ENCODE measurements around the gene BST2.
A peak's percentile ranks its signal among the peaks of the same experiment; 100 is the strongest.

The BST2 gene

DNA sequence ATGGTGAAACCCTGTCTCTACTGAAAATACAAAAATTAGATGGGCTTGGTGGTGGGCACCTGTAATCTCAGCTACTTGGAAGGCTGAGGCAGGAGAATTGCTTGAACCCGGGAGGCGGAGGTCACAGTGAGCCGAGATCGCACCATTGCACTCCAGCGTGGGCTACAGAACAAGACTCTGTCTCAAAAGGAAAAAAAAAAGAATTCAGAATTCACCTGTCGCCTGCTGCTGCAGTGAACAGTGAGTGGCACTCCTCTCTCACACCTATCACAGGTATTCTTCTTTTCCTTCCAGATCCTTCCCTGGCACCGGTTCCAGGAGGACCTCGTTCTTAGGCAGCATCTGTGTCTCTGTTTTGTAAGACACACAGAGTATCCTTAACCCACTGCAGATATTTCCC is 8.7 kb upstream of the BST2 start:
- H3K27ac ChIP-seq: no peak overlapping the region
- no peaks in the 10 kb centered on the region for H3K36me3 ChIP-seq (ENCODE audit: control insufficient read depth, insufficient read depth, low read length)

DNA sequence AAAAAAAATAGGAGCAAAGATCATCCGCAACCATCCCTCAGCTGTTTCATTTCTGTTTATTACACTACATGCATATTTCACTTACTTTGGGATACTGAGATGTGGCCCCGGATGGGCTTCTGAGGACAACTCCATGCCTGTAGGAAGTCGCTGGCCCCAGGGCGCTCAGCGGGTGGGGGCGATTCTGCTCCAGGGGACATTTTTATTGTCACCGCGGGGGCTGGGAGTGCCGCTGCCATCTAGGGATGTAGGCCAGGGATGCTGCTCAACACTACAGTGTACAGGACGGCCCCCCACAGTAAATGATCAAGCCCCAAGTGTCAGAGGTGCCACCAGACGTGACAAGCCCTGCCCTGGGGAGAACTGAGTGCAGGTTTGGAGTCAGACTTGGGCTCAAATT is 6.4 kb upstream of the BST2 start:
- Histone ChIP-seq H2AFZ (no peak overlapping the region), H3K36me3 (ENCODE audit: control insufficient read depth, insufficient read depth, low read length) (no peaks in the 10 kb centered on the region), H3K4me1 (no peaks in the 10 kb centered on the region), H3K4me3 (ENCODE audit: low read depth, low read length) (no peak overlapping the region), H3K27me3 (ENCODE audit: control insufficient read depth, insufficient read depth, low read length) (no peaks in the 10 kb centered on the region), H3K27ac (no peak overlapping the region), H3K9me3 (ENCODE audit: control insufficient read depth, low read length) (no peaks in the 10 kb centered on the region), H3K4me2 (ENCODE audit: low read length) (no peak overlapping the region), H3K79me2 (no peaks in the 10 kb centered on the region), H3K9ac (no peak overlapping the region)
- TF ChIP-seq, protein P1, sequence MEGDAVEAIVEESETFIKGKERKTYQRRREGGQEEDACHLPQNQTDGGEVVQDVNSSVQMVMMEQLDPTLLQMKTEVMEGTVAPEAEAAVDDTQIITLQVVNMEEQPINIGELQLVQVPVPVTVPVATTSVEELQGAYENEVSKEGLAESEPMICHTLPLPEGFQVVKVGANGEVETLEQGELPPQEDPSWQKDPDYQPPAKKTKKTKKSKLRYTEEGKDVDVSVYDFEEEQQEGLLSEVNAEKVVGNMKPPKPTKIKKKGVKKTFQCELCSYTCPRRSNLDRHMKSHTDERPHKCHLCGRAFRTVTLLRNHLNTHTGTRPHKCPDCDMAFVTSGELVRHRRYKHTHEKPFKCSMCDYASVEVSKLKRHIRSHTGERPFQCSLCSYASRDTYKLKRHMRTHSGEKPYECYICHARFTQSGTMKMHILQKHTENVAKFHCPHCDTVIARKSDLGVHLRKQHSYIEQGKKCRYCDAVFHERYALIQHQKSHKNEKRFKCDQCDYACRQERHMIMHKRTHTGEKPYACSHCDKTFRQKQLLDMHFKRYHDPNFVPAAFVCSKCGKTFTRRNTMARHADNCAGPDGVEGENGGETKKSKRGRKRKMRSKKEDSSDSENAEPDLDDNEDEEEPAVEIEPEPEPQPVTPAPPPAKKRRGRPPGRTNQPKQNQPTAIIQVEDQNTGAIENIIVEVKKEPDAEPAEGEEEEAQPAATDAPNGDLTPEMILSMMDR (IDR thresholded peaks at IDR 0.05): no peak

More for the DNA sequence above, 8.7 kb upstream of the BST2 start:
- H3K4me1 ChIP-seq: no peaks in the 10 kb centered on the region
- no peaks in the 10 kb centered on the region for H3K79me2 ChIP-seq
- H3K9ac ChIP-seq: no peak overlapping the region
- no peaks in the 10 kb centered on the region for H3K27me3 ChIP-seq (ENCODE audit: control insufficient read depth, insufficient read depth, low read length)
- TF ChIP-seq, protein P1 (IDR thresholded peaks at IDR 0.05): no peak
- H2AFZ ChIP-seq: no peak overlapping the region
- H3K9me3 ChIP-seq (ENCODE audit: control insufficient read depth, low read length): no peaks in the 10 kb centered on the region
- no peak overlapping the region for H3K4me2 ChIP-seq (ENCODE audit: low read length)
- no peak overlapping the region for H3K4me3 ChIP-seq (ENCODE audit: low read depth, low read length)

DNA sequence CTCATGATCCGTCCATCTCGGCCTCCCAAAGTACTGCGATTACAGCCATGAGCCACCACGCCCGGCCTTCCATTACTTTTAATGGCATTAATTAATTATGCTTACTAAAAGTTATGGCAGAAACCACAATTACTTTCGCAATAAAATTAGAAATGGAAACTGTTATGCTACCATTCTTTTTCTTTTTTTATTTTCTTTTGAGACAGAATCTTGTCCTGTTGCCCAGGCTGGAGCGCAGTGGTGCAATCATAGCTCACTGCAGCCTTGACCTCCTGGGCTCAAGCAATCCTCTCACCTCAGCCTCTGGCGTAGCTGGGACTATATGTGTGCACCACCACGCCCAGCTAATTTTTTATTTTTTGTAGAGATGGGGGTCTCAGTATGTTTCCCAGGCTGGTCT is 4.6 kb upstream of the BST2 start:
- H3K27ac ChIP-seq: no peak overlapping the region
- no peaks in the 10 kb centered on the region for H3K27me3 ChIP-seq (ENCODE audit: control insufficient read depth, insufficient read depth, low read length)
- no peak overlapping the region for H2AFZ ChIP-seq
- no peaks in the 10 kb centered on the region for H3K79me2 ChIP-seq
- H3K4me1 ChIP-seq: no peaks in the 10 kb centered on the region
- H3K4me2 ChIP-seq (ENCODE audit: low read length): no peak overlapping the region
- no peak overlapping the region for H3K9ac ChIP-seq
- no peak overlapping the region for H3K4me3 ChIP-seq (ENCODE audit: low read depth, low read length)
- TF ChIP-seq, protein P1 (IDR thresholded peaks at IDR 0.05): no peak
- H3K9me3 ChIP-seq (ENCODE audit: control insufficient read depth, low read length): no peaks in the 10 kb centered on the region
- no peaks in the 10 kb centered on the region for H3K36me3 ChIP-seq (ENCODE audit: control insufficient read depth, insufficient read depth, low read length)

- Histone ChIP-seq H3K36me3 (ENCODE audit: control insufficient read depth, insufficient read depth, low read length) (no peaks in the 10 kb centered on the region), H3K27me3 (ENCODE audit: control insufficient read depth, insufficient read depth, low read length) (no peaks in the 10 kb centered on the region), H3K4me1 (no peaks in the 10 kb centered on the region), H3K4me2 (ENCODE audit: low read length) (no peak overlapping the region), H2AFZ (no peak overlapping the region), H3K4me3 (ENCODE audit: low read depth, low read length) (no peak overlapping the region), H3K9ac (no peak overlapping the region), H3K27ac (no peak overlapping the region), H3K9me3 (ENCODE audit: control insufficient read depth, low read length) (no peaks in the 10 kb centered on the region), H3K79me2 (no peaks in the 10 kb centered on the region)
- TF ChIP-seq, protein P1 (IDR thresholded peaks at IDR 0.05): no peak
Observed at GRCh38 chr19:17406887-17407196, 1.4 kb upstream of the BST2 start.

GRCh38 chr19:17406046-17406886 is 836 bp upstream of the BST2 start:
- H3K27ac ChIP-seq: peak overlapping the region; percentile 69
- TF ChIP-seq, protein P1 (IDR thresholded peaks at IDR 0.05): no peak
- H3K9me3 ChIP-seq (ENCODE audit: control insufficient read depth, low read length): no peaks in the 10 kb centered on the region
- H2AFZ ChIP-seq: no peak overlapping the region
- H3K36me3 ChIP-seq (ENCODE audit: control insufficient read depth, insufficient read depth, low read length): no peaks in the 10 kb centered on the region
- no peaks in the 10 kb centered on the region for H3K79me2 ChIP-seq
- peak overlapping the region; percentile 12 for H3K4me3 ChIP-seq (ENCODE audit: low read depth, low read length)
- peak overlapping the region; percentile 3 for H3K4me2 ChIP-seq (ENCODE audit: low read length)
- no peak overlapping the region for H3K9ac ChIP-seq
- H3K27me3 ChIP-seq (ENCODE audit: control insufficient read depth, insufficient read depth, low read length): no peaks in the 10 kb centered on the region
- H3K4me1 ChIP-seq: no peaks in the 10 kb centered on the region
